ENCODE results near the gene C10orf67. TPM values are rescaled to one million over a fixed set of nuclear protein-coding genes. Genes with fewer than 3 reads are reported as not detected.

Gene C10orf67
- not detected in 2 replicates for total RNA-seq

GRCh38 chr10:23344241-23344841, at the start of gene C10orf67:
TSS of gene C10orf67 (minus strand) at chr10:23344797. CDS start at chr10:23344774, 23 bp downstream.

GRCh38 chr10:23191764-23192711, 152.6 kb downstream of the C10orf67 start, which contains the start of gene PTF1A:
TSS of gene PTF1A (plus strand) at chr10:23192312. CDS start at chr10:23192531, 219 bp downstream.

Other genes starting within 250 kb of the C10orf67 start
- gene MSRB2, start 249.2 kb downstream of the C10orf67 start, total RNA-seq = 18.5 and 25.5 TPM in 2 replicates
- not detected in 2 replicates for gene PTF1A, start 152.5 kb downstream of the C10orf67 start, total RNA-seq
- 3.4 and 3.8 TPM in 2 replicates for gene OTUD1, start 94.3 kb upstream of the C10orf67 start, total RNA-seq